GM23248 (cell line): ENCODE results near the gene CLSTN2. TPM values are rescaled to one million over a fixed set of nuclear protein-coding genes. Genes with fewer than 3 reads are reported as not detected.

ENCODE experiments used
- DNase-seq: peaks from one replicate; pipeline ENCODE4 v3.0.0-alpha.2; 2015
- H2AFZ ChIP-seq: fragments of 200-600 bp; sonication (generic); 2 replicates; pipeline ENCODE4 v1.6.1; 2016; ENCODE audit warnings: antibody characterized with exemption
- H3F3A ChIP-seq: fragments of 200-600 bp; sonication (generic); 2 replicates; pipeline ENCODE4 v1.6.1; 2016; ENCODE audit warnings: mild to moderate bottlenecking, antibody characterized with exemption, mixed run types; ENCODE audit not compliant: insufficient read depth
- H3K27ac ChIP-seq: fragments of 200-600 bp; sonication (generic); 2 replicates; pipeline ENCODE4 v1.5.1; 2016; ENCODE audit warnings: mild to moderate bottlenecking
- H3K27me3 ChIP-seq: fragments of 200-600 bp; sonication (generic); replicated peaks from 2 replicates; pipeline ENCODE4 v1.6.1; 2016; ENCODE audit warnings: mild to moderate bottlenecking; ENCODE audit not compliant: insufficient read depth
- H3K36me3 ChIP-seq: fragments of 200-600 bp; sonication (generic); 2 replicates; pipeline ENCODE4 v1.6.1; 2016; ENCODE audit warnings: low read depth, mild to moderate bottlenecking
- H3K4me1 ChIP-seq: fragments of 200-600 bp; sonication (generic); 2 replicates; pipeline ENCODE4 v1.6.1; 2016; ENCODE audit warnings: mild to moderate bottlenecking; ENCODE audit not compliant: insufficient read depth
- H3K4me2 ChIP-seq: fragments of 200-600 bp; sonication (generic); one replicate; pipeline ENCODE4 v1.6.1; 2016; ENCODE audit warnings: mild to moderate bottlenecking; ENCODE audit not compliant: unreplicated experiment
- H3K4me3 ChIP-seq: fragments of 200-600 bp; sonication (generic); 2 replicates; pipeline ENCODE4 v1.5.1; 2016; ENCODE audit warnings: mild to moderate bottlenecking
- H3K79me2 ChIP-seq: fragments of 200-600 bp; sonication (generic); 2 replicates; pipeline ENCODE4 v1.6.1; 2016; ENCODE audit warnings: mild to moderate bottlenecking; ENCODE audit not compliant: insufficient read depth
- H3K9ac ChIP-seq: fragments of 200-600 bp; sonication (generic); 2 replicates; pipeline ENCODE4 v1.6.1; 2016; ENCODE audit warnings: mild to moderate bottlenecking
- H3K9me2 ChIP-seq: fragments of 200-600 bp; sonication (generic); 2 replicates; pipeline ENCODE4 v1.6.1; 2016; ENCODE audit warnings: mixed run types, mild to moderate bottlenecking, moderate library complexity; ENCODE audit not compliant: insufficient read depth
- H3K9me3 ChIP-seq: fragments of 200-600 bp; sonication (generic); one replicate; pipeline ENCODE4 v1.6.1; 2017; ENCODE audit warnings: low read depth
- H4K20me1 ChIP-seq: fragments of 200-600 bp; sonication (generic); 2 replicates; pipeline ENCODE4 v1.6.0; 2016; ENCODE audit not compliant: insufficient read depth
- EZH2 ChIP-seq: fragments of 200-600 bp; sonication (generic); IDR thresholded peaks from 2 replicates; pipeline ENCODE4 v1.6.1; 2018; ENCODE audit warnings: antibody characterized with exemption, mild to moderate bottlenecking; ENCODE audit not compliant: insufficient read depth, poor library complexity, severe bottlenecking
- EZH2phosphoT487 ChIP-seq: fragments of 200-600 bp; sonication (generic); IDR thresholded peaks from 2 replicates; pipeline ENCODE4 v1.6.1; 2018; ENCODE audit warnings: antibody characterized with exemption, moderate library complexity, mild to moderate bottlenecking, low read depth; ENCODE audit not compliant: insufficient read depth
- WGBS, 2 experiments: methylation state at CpG; one replicate each; pipeline ENCODE4 v1.1.6; 2015 to 2017; ENCODE audit warnings: low lambda C conversion rate in 2 of 2, low coverage in 1 of 2; ENCODE audit errors: missing lambda C conversion rate in 2 of 2; 5-methylcytosine and 5-hydroxymethylcytosine counted together
- in situ Hi-C: fragments of 300-500 bp; cut with MboI; formaldehyde crosslinking; loops from 2 replicates; pipeline ENCODE4 v1.15.0; 2020
- polyA plus RNA-seq: library from polyadenylated mRNA; unstranded; fragments of >200 nt; fragmentation: Nextera tagmentation; extraction: Ambion mirVana; gene quantifications from 2 replicates; pipeline ENCODE4 v1.2.1, GENCODE V29; 2016
- total RNA-seq: library from RNA; depleted of rRNA; stranded (reverse); fragments of >200 nt; shearing (Covaris generic); gene quantifications from 2 replicates; pipeline ENCODE4 v1.2.3, GENCODE V29; 2014

CLSTN2 gene
- total and polyA plus RNA-seq, 2 experiments from 2014 or later: not detected

GRCh38 chr3:140185375-140185774 lies 250.4 kb downstream of the CLSTN2 start:
- Histone ChIP-seq H3K27me3 (peaks cover 10% of the 10 kb centered on the region), H3K4me2 (no peak overlapping the region), H3K36me3 (no peaks in the 10 kb centered on the region), H3K4me1 (peaks cover 7% of the 10 kb centered on the region; the same call in 1 of the 2 replicates), H3F3A (no peaks in the 10 kb centered on the region), H4K20me1 (no peaks in the 10 kb centered on the region), H3K9me3 (no peaks in the 10 kb centered on the region), H2AFZ (no peak overlapping the region), H3K9ac (no peak overlapping the region), H3K79me2 (no peaks in the 10 kb centered on the region), H3K4me3 (no peak overlapping the region), H3K9me2 (no peaks in the 10 kb centered on the region), H3K27ac (no peak overlapping the region)
- 51 to 52% methylated on average over 4 of the region's 4 CpGs for WGBS, 2 experiments
- DNase-seq: no peak
- in situ Hi-C loops: no loop called here
- TF ChIP-seq EZH2 (no peak), EZH2phosphoT487 (no peak)

- Histone ChIP-seq H3K4me3 (no peak overlapping the region), H3K4me2 (no peak overlapping the region), H4K20me1 (no peaks in the 10 kb centered on the region), H3K4me1 (peaks cover 7% of the 10 kb centered on the region; the same call in 1 of the 2 replicates), H3K36me3 (no peaks in the 10 kb centered on the region), H3K9me2 (no peaks in the 10 kb centered on the region), H3K27ac (no peak overlapping the region), H3K9ac (no peak overlapping the region), H3K27me3 (peaks cover 10% of the 10 kb centered on the region), H3K79me2 (no peaks in the 10 kb centered on the region), H2AFZ (no peak overlapping the region), H3F3A (no peaks in the 10 kb centered on the region), H3K9me3 (no peaks in the 10 kb centered on the region)
- in situ Hi-C loops: no loop called here
- no peak for TF ChIP-seq EZH2phosphoT487
- DNase-seq: peak; percentile 67
Measured at GRCh38 chr3:140186421-140186920, 251.5 kb downstream of the CLSTN2 start.

DNA sequence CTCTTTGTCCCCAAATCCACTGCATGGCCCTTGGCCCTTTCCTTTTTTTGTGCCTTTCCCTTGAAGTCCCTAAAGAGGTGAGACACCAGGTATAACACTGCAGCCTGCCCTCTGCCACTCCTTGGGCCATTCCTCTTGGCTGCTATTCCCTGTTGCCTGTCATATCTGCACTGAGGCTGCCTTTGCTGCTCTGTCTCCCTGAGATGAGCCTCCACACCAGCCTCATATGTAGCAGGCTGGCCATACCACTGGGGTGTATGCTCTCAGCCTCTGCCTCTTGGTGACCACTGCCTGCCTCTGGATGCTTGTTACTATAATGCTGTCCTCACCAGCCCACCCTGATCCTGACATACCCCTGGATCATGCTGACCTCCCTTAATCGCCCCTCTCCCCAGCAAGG lies 252.0 kb downstream of the CLSTN2 start:
- Histone ChIP-seq H3K36me3 (no peaks in the 10 kb centered on the region), H3K27ac (no peak overlapping the region), H3K9me3 (no peaks in the 10 kb centered on the region), H3K4me2 (no peak overlapping the region), H2AFZ (no peak overlapping the region), H3K9ac (no peak overlapping the region), H3K79me2 (no peaks in the 10 kb centered on the region), H4K20me1 (no peaks in the 10 kb centered on the region), H3K4me1 (peaks cover 7% of the 10 kb centered on the region; the same call in 1 of the 2 replicates), H3F3A (no peaks in the 10 kb centered on the region), H3K27me3 (peaks cover 10% of the 10 kb centered on the region), H3K9me2 (no peaks in the 10 kb centered on the region), H3K4me3 (no peak overlapping the region)
- DNase-seq: no peak
- TF ChIP-seq EZH2: no peak
- TF ChIP-seq EZH2phosphoT487: no peak
- 25 to 50% methylated on average over 1 of the region's 1 CpG for WGBS, 2 experiments
- in situ Hi-C loops: no loop called here

GRCh38 chr3:140187656-140188221 lies 252.8 kb downstream of the CLSTN2 start:
- Histone ChIP-seq H3K27me3 (peaks cover 10% of the 10 kb centered on the region), H3K27ac (no peak overlapping the region), H4K20me1 (no peaks in the 10 kb centered on the region), H3K79me2 (no peaks in the 10 kb centered on the region), H3K4me2 (no peak overlapping the region), H3K9me2 (no peaks in the 10 kb centered on the region), H3K9ac (no peak overlapping the region), H3K4me1 (peaks cover 7% of the 10 kb centered on the region; the same call in 1 of the 2 replicates), H3K36me3 (no peaks in the 10 kb centered on the region), H3K9me3 (no peaks in the 10 kb centered on the region), H3K4me3 (no peak overlapping the region), H2AFZ (no peak overlapping the region), H3F3A (no peaks in the 10 kb centered on the region)
- WGBS, 2 experiments: 31 to 51% methylated on average over 2 of the region's 2 CpGs
- TF ChIP-seq EZH2phosphoT487 (no peak), EZH2 (no peak)
- in situ Hi-C loops: no loop called here
- DNase-seq: no peak

GRCh38 chr3:140188285-140188684 lies 253.3 kb downstream of the CLSTN2 start:
- no peak overlapping the region for H2AFZ ChIP-seq
- TF ChIP-seq EZH2phosphoT487 (no peak), EZH2 (no peak)
- H3K27ac ChIP-seq: no peak overlapping the region
- in situ Hi-C loops: no loop called here
- no peaks in the 10 kb centered on the region for H3K9me2 ChIP-seq
- H3K4me3 ChIP-seq: no peak overlapping the region
- H3K9ac ChIP-seq: no peak overlapping the region
- H3K4me2 ChIP-seq: no peak overlapping the region
- H3K79me2 ChIP-seq: no peaks in the 10 kb centered on the region
- WGBS, 2 experiments: 28 to 30% methylated on average over 2 of the region's 2 CpGs
- H3K9me3 ChIP-seq: no peaks in the 10 kb centered on the region
- peaks cover 10% of the 10 kb centered on the region for H3K27me3 ChIP-seq
- H3K4me1 ChIP-seq: peaks cover 7% of the 10 kb centered on the region; the same call in 1 of the 2 replicates
- no peaks in the 10 kb centered on the region for H3K36me3 ChIP-seq
- H3F3A ChIP-seq: no peaks in the 10 kb centered on the region
- no peak for DNase-seq
- no peaks in the 10 kb centered on the region for H4K20me1 ChIP-seq
